Right lobe of liver (tissue), 4 donors: ENCODE results near the gene SCUBE1.

ENCODE experiments used
- POLR2A ChIP-seq: fragments of 450-650 bp; IDR thresholded peaks from one replicate; pipeline ENCODE4 v1.6.1; 2017; ENCODE audit warnings: antibody characterized with exemption, mild to moderate bottlenecking
- TF ChIP-seq, protein P1 (sequence below), 4 donors: fragments of 200-600 bp in 3 of 4; fragments of 450-650 bp in 1 of 4; IDR thresholded peaks; one replicate each; pipeline versions ENCODE4 v1.5.1 to v1.8.0; 2016 to 2022; ENCODE audit warnings: antibody characterized with exemption in 4 of 4, mild to moderate bottlenecking in 2 of 4
- donor health status: DM: no; HTN: no; CAD: no.
- donor health status: DM: no; HTN: no; CAD: no.
- donor health status: DM: no; HTN: yes; CAD: no.

DNA sequence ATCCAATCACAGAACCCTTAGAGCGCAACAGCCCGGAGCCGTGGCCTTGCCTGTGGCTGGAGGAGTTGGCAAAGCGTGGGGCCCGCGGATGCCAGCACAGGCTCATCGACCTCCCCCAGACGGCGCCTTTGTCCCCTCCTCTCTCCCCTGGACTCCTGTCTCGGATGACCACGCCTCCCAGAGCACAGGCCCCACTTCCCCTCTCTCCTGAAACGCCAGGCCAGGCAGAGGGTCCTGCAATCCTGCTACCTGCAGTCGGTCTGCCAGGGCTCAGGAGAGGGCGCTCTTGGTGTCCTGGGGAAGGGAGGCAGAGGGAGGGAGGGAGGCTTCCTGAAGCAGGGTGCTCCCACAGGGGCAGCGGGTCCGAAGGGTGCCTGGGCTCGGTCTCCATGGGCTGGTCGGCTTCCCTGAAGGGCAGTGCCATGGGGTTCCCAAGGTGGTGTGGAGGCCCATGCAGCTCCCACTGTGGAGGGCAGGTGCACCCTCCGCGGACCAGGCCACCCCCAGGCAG lies 139.6 kb downstream of the SCUBE1 start:
- TF ChIP-seq, protein P1, sequence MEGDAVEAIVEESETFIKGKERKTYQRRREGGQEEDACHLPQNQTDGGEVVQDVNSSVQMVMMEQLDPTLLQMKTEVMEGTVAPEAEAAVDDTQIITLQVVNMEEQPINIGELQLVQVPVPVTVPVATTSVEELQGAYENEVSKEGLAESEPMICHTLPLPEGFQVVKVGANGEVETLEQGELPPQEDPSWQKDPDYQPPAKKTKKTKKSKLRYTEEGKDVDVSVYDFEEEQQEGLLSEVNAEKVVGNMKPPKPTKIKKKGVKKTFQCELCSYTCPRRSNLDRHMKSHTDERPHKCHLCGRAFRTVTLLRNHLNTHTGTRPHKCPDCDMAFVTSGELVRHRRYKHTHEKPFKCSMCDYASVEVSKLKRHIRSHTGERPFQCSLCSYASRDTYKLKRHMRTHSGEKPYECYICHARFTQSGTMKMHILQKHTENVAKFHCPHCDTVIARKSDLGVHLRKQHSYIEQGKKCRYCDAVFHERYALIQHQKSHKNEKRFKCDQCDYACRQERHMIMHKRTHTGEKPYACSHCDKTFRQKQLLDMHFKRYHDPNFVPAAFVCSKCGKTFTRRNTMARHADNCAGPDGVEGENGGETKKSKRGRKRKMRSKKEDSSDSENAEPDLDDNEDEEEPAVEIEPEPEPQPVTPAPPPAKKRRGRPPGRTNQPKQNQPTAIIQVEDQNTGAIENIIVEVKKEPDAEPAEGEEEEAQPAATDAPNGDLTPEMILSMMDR (IDR thresholded peaks at IDR 0.05) = no peak
- no peak for TF ChIP-seq POLR2A
